Mesothelial cell of epicardium (in vitro differentiated cells): ENCODE data around the gene ALDH6A1. TPM values are rescaled to one million over a fixed set of nuclear protein-coding genes. Genes with fewer than 3 reads are reported as not detected.

Source experiments
- DNase-seq, 2 experiments: peaks; one replicate each; pipeline ENCODE4 v3.0.0; 2021; ENCODE audit warnings: low spot score in 2 of 2; ENCODE audit not compliant: unreplicated experiment in 2 of 2
- H3K27ac Mint-ChIP-seq: 2 replicates; pipeline ENCODE4 v1.8.0; 2021; ENCODE audit warnings: mixed read lengths
- H3K27me3 Mint-ChIP-seq: 2 replicates; pipeline ENCODE4 v1.8.0; 2021; ENCODE audit warnings: low read depth, mixed read lengths
- H3K36me3 Mint-ChIP-seq: 2 replicates; pipeline ENCODE4 v1.8.0; 2021; ENCODE audit warnings: mixed read lengths
- H3K4me1 Mint-ChIP-seq: 2 replicates; pipeline ENCODE4 v1.8.0; 2021; ENCODE audit warnings: mixed read lengths
- H3K4me3 Mint-ChIP-seq: 2 replicates; pipeline ENCODE4 v1.8.0; 2021; ENCODE audit warnings: mild to moderate bottlenecking, moderate library complexity, mixed read lengths
- H3K9me3 Mint-ChIP-seq: 2 replicates; pipeline ENCODE4 v1.8.0; 2021; ENCODE audit warnings: mixed read lengths
- CTCF ChIP-seq: fragments of 200-600 bp; sonication (generic); IDR thresholded peaks from one replicate; pipeline ENCODE4 v1.5.0; 2021; ENCODE audit warnings: antibody characterized with exemption; ENCODE audit not compliant: unreplicated experiment
- total RNA-seq: library from RNA; stranded (reverse); gene quantifications from 3 replicates; pipeline ENCODE4 v1.2.1, GENCODE V29; 2021

The ALDH6A1 gene
- total RNA-seq, 1 donor from 2014 or later, result 16.8 TPM

- Mint-ChIP-seq H3K27ac (no peak overlapping the region), H3K36me3 (peaks cover 23% of the 10 kb centered on the region), H3K4me3 (no peak overlapping the region), H3K27me3 (no peaks in the 10 kb centered on the region), H3K4me1 (no peaks in the 10 kb centered on the region), H3K9me3 (no peaks in the 10 kb centered on the region)
- DNase-seq, result no peak
- no peak for TF ChIP-seq CTCF
These were observed 18.3 kb downstream of the ALDH6A1 start for GRCh38 chr14:74065746-74066575.

GRCh38 chr14:74064883-74065282, 19.4 kb downstream of the ALDH6A1 start:
- H3K27ac Mint-ChIP-seq, result no peak overlapping the region
- no peaks in the 10 kb centered on the region for H3K4me1 Mint-ChIP-seq
- no peak overlapping the region for H3K4me3 Mint-ChIP-seq
- peaks cover 21% of the 10 kb centered on the region for H3K36me3 Mint-ChIP-seq
- H3K9me3 Mint-ChIP-seq, result no peaks in the 10 kb centered on the region
- DNase-seq, result no peak
- H3K27me3 Mint-ChIP-seq, result no peaks in the 10 kb centered on the region
- TF ChIP-seq CTCF, result no peak

- DNase-seq, result no peak
- Mint-ChIP-seq H3K4me1 (no peaks in the 10 kb centered on the region), H3K27me3 (no peaks in the 10 kb centered on the region), H3K27ac (no peak overlapping the region), H3K4me3 (no peak overlapping the region), H3K36me3 (peaks cover 24% of the 10 kb centered on the region), H3K9me3 (no peaks in the 10 kb centered on the region)
- no peak for TF ChIP-seq CTCF
These were observed 19.8 kb downstream of the ALDH6A1 start for GRCh38 chr14:74064426-74064825.

GRCh38 chr14:74062809-74063150, 21.5 kb downstream of the ALDH6A1 start:
- H3K4me3 Mint-ChIP-seq, result no peak overlapping the region
- peaks cover 28% of the 10 kb centered on the region for H3K36me3 Mint-ChIP-seq
- no peaks in the 10 kb centered on the region for H3K27me3 Mint-ChIP-seq
- no peaks in the 10 kb centered on the region for H3K4me1 Mint-ChIP-seq
- H3K27ac Mint-ChIP-seq, result no peak overlapping the region
- DNase-seq, result no peak
- no peak for TF ChIP-seq CTCF
- no peaks in the 10 kb centered on the region for H3K9me3 Mint-ChIP-seq

GRCh38 chr14:74049876-74050495, 34.3 kb downstream of the ALDH6A1 start:
- Mint-ChIP-seq H3K27ac (no peak overlapping the region), H3K27me3 (no peaks in the 10 kb centered on the region), H3K36me3 (peaks cover 2% of the 10 kb centered on the region), H3K9me3 (no peaks in the 10 kb centered on the region), H3K4me1 (no peaks in the 10 kb centered on the region), H3K4me3 (no peak overlapping the region)
- no peak for DNase-seq
- no peak for TF ChIP-seq CTCF
